Caco-2 (cell line): ENCODE results near the gene PHPT1. TPM values are rescaled to one million over a fixed set of nuclear protein-coding genes. Genes with fewer than 3 reads are reported as not detected.

ENCODE experiments used
- BruUV-seq: library from RNA; stranded (reverse); fragments of 400-500 nt; replicated peaks from 2 replicates; lab custom pipeline; 2021; lab: Mats Ljungman, UMichigan
- CTCF ChIA-PET: fragments of 300-600 bp; sonication (Branson Sonifier 250); formaldehyde crosslinking; loops from one replicate; lab custom pipeline; 2022; ENCODE audit warnings: antibody characterized with exemption; lab: Charles Lee
- POLR2A ChIA-PET: fragments of 300-600 bp; sonication (Branson Sonifier 250); formaldehyde crosslinking; loops from one replicate; lab custom pipeline; 2022; ENCODE audit warnings: antibody characterized with exemption; lab: Charles Lee
- DNase-seq, 2 experiments: peaks; one replicate each; pipeline versions ENCODE4 v3.0.0 to v3.0.0-alpha.2; 2020 to 2022
- H3K27me3 ChIP-seq: replicated peaks from 2 replicates; pipeline ENCODE4 v1.6.0; 2011; ENCODE audit warnings: low read length; ENCODE audit not compliant: control insufficient read depth, insufficient read depth
- H3K36me3 ChIP-seq: 2 replicates; pipeline ENCODE4 v1.5.1; 2011; ENCODE audit warnings: low read length; ENCODE audit not compliant: control insufficient read depth, insufficient read depth
- H3K4me1 ChIP-seq: fragments of 250-450 bp; sonication (Bioruptor Pico); 2 replicates; pipeline ENCODE4 v1.5.1; 2020; ENCODE audit warnings: mild to moderate bottlenecking
- H3K4me3 ChIP-seq: 2 replicates; pipeline ENCODE4 v1.5.1; 2011; ENCODE audit warnings: low read depth, mild to moderate bottlenecking, control low read depth, low read length
- H3K9me3 ChIP-seq: fragments of 250-450 bp; sonication (Bioruptor Pico); 2 replicates; pipeline ENCODE4 v1.5.1; 2020; ENCODE audit warnings: mild to moderate bottlenecking, moderate library complexity
- H3K27ac Mint-ChIP-seq: one replicate; pipeline ENCODE4 v1.8.0; 2022; ENCODE audit warnings: mixed read lengths; ENCODE audit not compliant: unreplicated experiment
- H3K27me3 Mint-ChIP-seq: one replicate; pipeline ENCODE4 v1.8.0; 2022; ENCODE audit warnings: mixed read lengths; ENCODE audit not compliant: insufficient read depth, unreplicated experiment
- H3K36me3 Mint-ChIP-seq: one replicate; pipeline ENCODE4 v1.8.0; 2022; ENCODE audit warnings: mild to moderate bottlenecking, mixed read lengths; ENCODE audit not compliant: insufficient read depth, unreplicated experiment
- H3K4me1 Mint-ChIP-seq: one replicate; pipeline ENCODE4 v1.8.0; 2022; ENCODE audit warnings: low read depth, mixed read lengths; ENCODE audit not compliant: unreplicated experiment
- H3K4me3 Mint-ChIP-seq: one replicate; pipeline ENCODE4 v1.8.0; 2022; ENCODE audit warnings: mild to moderate bottlenecking, moderate library complexity, mixed read lengths; ENCODE audit not compliant: unreplicated experiment
- H3K9me3 Mint-ChIP-seq: one replicate; pipeline ENCODE4 v1.8.0; 2022; ENCODE audit warnings: mixed read lengths; ENCODE audit not compliant: unreplicated experiment
- CTCF ChIP-seq, 2 experiments: fragments of 200-600 bp in 1 of 2; IDR thresholded peaks; 1 replicate in 1 of 2; 2 replicates in 1 of 2; pipeline versions ENCODE4 v1.5.1 to v1.8.0; 2011 to 2022; ENCODE audit warnings: antibody characterized with exemption in 1 of 2, control low read depth in 1 of 2, inconsistent platforms in 1 of 2, low read depth in 1 of 2, low read length in 1 of 2, mild to moderate bottlenecking in 1 of 2, moderate library complexity in 1 of 2; ENCODE audit not compliant: insufficient read depth in 1 of 2, severe bottlenecking in 1 of 2, unreplicated experiment in 1 of 2
- intact Hi-C: fragments of 100-400 bp; cut with micrococcal nuclease; formaldehyde crosslinking; loops from one replicate; pipeline ENCODE4 v1.10.0; 2022; ENCODE audit not compliant: unreplicated experiment
- total RNA-seq: library from RNA; stranded (reverse); gene quantifications from 2 replicates; pipeline ENCODE4 v1.2.3, GENCODE V29; 2022

PHPT1 gene
- total RNA-seq, 1 experiment from 2014 or later = 105 TPM

DNA sequence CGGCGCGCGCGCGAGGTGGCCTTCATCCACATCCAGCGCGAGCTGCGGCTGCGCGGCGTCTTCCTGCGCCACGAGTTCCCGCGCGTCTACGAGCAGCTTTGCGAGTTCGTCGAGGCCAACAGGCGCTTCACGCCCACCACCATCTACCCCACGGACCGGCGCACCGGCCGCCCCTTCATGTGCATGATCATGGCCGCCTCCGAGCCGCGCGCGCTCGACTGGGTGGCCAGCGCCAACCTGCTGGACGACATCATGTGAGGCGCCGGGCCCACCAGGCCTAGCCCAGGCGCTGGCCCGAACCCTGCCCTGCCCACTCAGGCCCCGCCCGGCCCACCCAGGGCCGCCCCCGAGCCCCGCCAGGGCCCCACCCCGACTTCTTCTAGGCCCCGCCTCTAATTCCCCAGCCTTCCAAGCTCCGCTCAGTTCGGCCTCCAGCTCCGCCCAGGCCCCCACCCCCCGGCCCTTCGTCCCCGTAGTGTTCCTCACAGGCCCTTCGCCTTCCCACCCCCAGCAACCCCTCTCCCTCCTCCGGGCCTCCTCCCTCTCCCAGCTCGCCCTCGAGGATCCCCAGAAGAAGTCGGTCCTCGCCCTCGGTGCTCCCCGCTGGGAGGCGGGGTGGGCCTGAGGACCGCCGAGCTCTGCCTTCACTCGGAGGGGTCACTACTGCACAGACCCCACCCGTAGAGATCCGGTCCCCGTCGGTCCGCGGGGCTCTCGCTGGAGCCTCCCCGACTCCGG lies 2.0 kb upstream of the PHPT1 start:
- Mint-ChIP-seq H3K4me3 (peak overlapping the region; percentile 97), H3K27me3 (no peaks in the 10 kb centered on the region), H3K9me3 (no peaks in the 10 kb centered on the region), H3K4me1 (no peaks in the 10 kb centered on the region), H3K36me3 (peaks cover 70% of the 10 kb centered on the region), H3K27ac (peak overlapping the region; percentile 87)
- ChIA-PET CTCF (interaction anchor here (0.5 to 1.5 kb wide), 4 partner anchors 14 to 196 kb away, joined by 3 to 6 read pairs (median 4); no protein-coding TSS in a partner anchor), POLR2A (interaction anchor here (0.6 kb wide), 4 partner anchors 22 to 455 kb away, joined by 3 to 5 read pairs (median 4); partner anchors contain the start of genes NRARP and TRAF2)
- no peak for DNase-seq
- H3K36me3 ChIP-seq = peaks cover 1% of the 10 kb centered on the region; the same call in 1 of the 2 replicates
- H3K4me3 ChIP-seq = peak overlapping the region; percentile 97
- no peak for TF ChIP-seq CTCF (IDR thresholded peaks at IDR 0.05; ENCODE audit: insufficient read depth in 1 of 2, low read depth in 1 of 2, low read length in 1 of 2, severe bottlenecking in 1 of 2, unreplicated experiment in 1 of 2)
- H3K9me3 ChIP-seq = no peaks in the 10 kb centered on the region
- no TSS peak for BruUV-seq
- intact Hi-C loops = loop anchor here (5.0 to 10.0 kb wide), 2 partner anchors 40 to 98 kb away; partner anchors contain the start of genes C8G, FBXW5 and RABL6
- no peaks in the 10 kb centered on the region for H3K27me3 ChIP-seq
- H3K4me1 ChIP-seq = peaks cover 16% of the 10 kb centered on the region

DNA sequence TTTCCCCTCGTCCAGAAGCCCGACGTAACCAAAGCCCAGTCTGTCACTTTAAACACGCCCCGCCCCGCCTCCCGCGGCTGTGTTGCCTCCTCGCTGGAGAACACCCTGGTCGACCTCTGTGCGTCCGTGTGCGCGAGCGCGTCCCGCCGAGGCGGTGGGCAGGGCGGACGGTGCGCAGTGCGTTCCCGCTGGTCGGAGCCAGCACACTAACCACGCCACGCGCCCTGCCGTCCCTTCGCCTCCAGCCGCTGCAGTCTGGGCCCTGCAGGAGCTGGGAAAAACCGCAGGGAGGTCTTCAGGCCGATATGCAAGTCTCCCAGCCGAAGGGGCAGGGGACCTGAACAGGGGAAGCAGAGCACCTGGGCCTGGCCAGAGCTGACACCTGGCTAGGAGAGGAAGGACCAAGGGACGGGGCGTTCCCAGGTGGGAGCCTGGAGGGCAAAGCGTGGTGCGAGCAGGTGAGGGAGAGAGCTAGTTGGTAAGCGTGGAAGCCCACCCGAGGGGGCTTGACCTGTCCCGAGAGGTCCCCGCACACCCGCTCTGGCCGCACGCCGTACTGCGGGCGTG lies 1.3 kb upstream of the PHPT1 start:
- no peaks in the 10 kb centered on the region for H3K4me1 Mint-ChIP-seq
- BruUV-seq = no TSS peak
- POLR2A ChIA-PET = interaction anchor here (0.6 to 0.7 kb wide), 5 partner anchors 39 to 454 kb away, joined by 3 to 5 read pairs (median 3); partner anchors contain the start of genes NRARP and TRAF2
- H3K4me3 Mint-ChIP-seq = peak overlapping the region; percentile 97
- intact Hi-C loops = loop anchor here (5.0 to 10.0 kb wide), 2 partner anchors 41 to 97 kb away; partner anchors contain the start of genes C8G, FBXW5 and RABL6
- peak overlapping the region; percentile 87 for H3K27ac Mint-ChIP-seq
- Histone ChIP-seq H3K4me1 (peaks cover 13% of the 10 kb centered on the region), H3K4me3 (peak overlapping the region; percentile 97), H3K36me3 (peaks cover 1% of the 10 kb centered on the region; the same call in 1 of the 2 replicates), H3K27me3 (no peaks in the 10 kb centered on the region), H3K9me3 (no peaks in the 10 kb centered on the region)
- no peaks in the 10 kb centered on the region for H3K27me3 Mint-ChIP-seq
- TF ChIP-seq CTCF (IDR thresholded peaks at IDR 0.05; ENCODE audit: insufficient read depth in 1 of 2, low read depth in 1 of 2, low read length in 1 of 2, severe bottlenecking in 1 of 2, unreplicated experiment in 1 of 2) = no peak
- peaks cover 71% of the 10 kb centered on the region for H3K36me3 Mint-ChIP-seq
- H3K9me3 Mint-ChIP-seq = no peaks in the 10 kb centered on the region
- CTCF ChIA-PET = interaction anchor here (0.5 to 1.5 kb wide), 5 partner anchors 29 to 225 kb away, joined by 3 to 5 read pairs (median 3); no protein-coding TSS in a partner anchor
- peak; percentile 87 to 89 for DNase-seq
